OCI-LY1 (cell line): ENCODE data around the gene MED29.

Experiments used
- H2AFZ ChIP-seq: fragments of 200-600 bp; sonication (generic), shearing (Covaris generic); 2 replicates; pipeline ENCODE4 v1.6.0; 2014; ENCODE audit warnings: antibody characterized with exemption, mild to moderate bottlenecking, low read length
- H3F3A ChIP-seq: fragments of 200-600 bp; sonication (generic), shearing (Covaris generic); 2 replicates; pipeline ENCODE4 v1.6.0; 2014; ENCODE audit warnings: mild to moderate bottlenecking, antibody characterized with exemption, low read length, moderate library complexity; ENCODE audit not compliant: insufficient read depth
- H3K27ac ChIP-seq: fragments of 200-600 bp; sonication (generic); 2 replicates; pipeline ENCODE4 v1.5.1; 2014; ENCODE audit warnings: low read length, mixed run types, mild to moderate bottlenecking, low read depth; ENCODE audit not compliant: poor library complexity, severe bottlenecking
- H3K27me3 ChIP-seq: fragments of 200-600 bp; sonication (generic); 2 replicates; pipeline ENCODE4 v1.6.0; 2014; ENCODE audit warnings: antibody characterized with exemption, mild to moderate bottlenecking, low read length, moderate library complexity; ENCODE audit not compliant: insufficient read depth
- H3K36me3 ChIP-seq: fragments of 200-600 bp; sonication (generic); 2 replicates; pipeline ENCODE4 v1.6.1; 2014; ENCODE audit warnings: mild to moderate bottlenecking, antibody characterized with exemption, low read length, moderate library complexity, mixed read lengths; ENCODE audit not compliant: insufficient read depth
- H3K4me1 ChIP-seq: fragments of 200-600 bp; sonication (generic); 2 replicates; pipeline ENCODE4 v1.5.1; 2014; ENCODE audit warnings: mild to moderate bottlenecking, low read length, moderate library complexity; ENCODE audit not compliant: insufficient read depth, severe bottlenecking
- H3K4me2 ChIP-seq: fragments of 200-600 bp; sonication (generic), shearing (Covaris generic); 2 replicates; pipeline ENCODE4 v1.6.1; 2014; ENCODE audit warnings: low read length
- H3K4me3 ChIP-seq: fragments of 200-600 bp; sonication (generic); 2 replicates; pipeline ENCODE4 v1.5.1; 2014; ENCODE audit warnings: low read length, low read depth, mild to moderate bottlenecking, mixed read lengths; ENCODE audit not compliant: poor library complexity, severe bottlenecking
- H3K79me2 ChIP-seq: fragments of 200-600 bp; shearing (Covaris generic); 2 replicates; pipeline ENCODE4 v1.6.1; 2016; ENCODE audit warnings: mixed run types, low read length, mixed read lengths; ENCODE audit not compliant: insufficient read depth
- H3K9ac ChIP-seq: fragments of 200-600 bp; sonication (generic), shearing (Covaris generic); 2 replicates; pipeline ENCODE4 v1.6.1; 2014; ENCODE audit warnings: mild to moderate bottlenecking, low read length, mixed read lengths
- H3K9me2 ChIP-seq: fragments of 200-600 bp; sonication (generic), shearing (Covaris generic); 2 replicates; pipeline ENCODE4 v1.6.1; 2014; ENCODE audit warnings: low read depth, mild to moderate bottlenecking, low read length, mixed read lengths
- H3K9me3 ChIP-seq: fragments of 200-600 bp; shearing (Covaris generic); 2 replicates; pipeline ENCODE4 v1.6.1; 2014; ENCODE audit warnings: low read length, mixed read lengths
- H4K20me1 ChIP-seq: fragments of 200-600 bp; sonication (generic), shearing (Covaris generic); 2 replicates; pipeline ENCODE4 v1.6.0; 2016; ENCODE audit warnings: mild to moderate bottlenecking, low read length; ENCODE audit not compliant: insufficient read depth
- EZH2 ChIP-seq: fragments of 200-600 bp; sonication (generic), shearing (Covaris generic); IDR thresholded peaks from 2 replicates; pipeline ENCODE4 v1.8.0; 2017; ENCODE audit warnings: borderline replicate concordance, mixed run types, mild to moderate bottlenecking, antibody characterized with exemption, low read length, moderate library complexity, mixed read lengths
- TF ChIP-seq, protein P1 (sequence below): fragments of 200-600 bp; sonication (generic), shearing (Covaris generic); IDR thresholded peaks from 2 replicates; pipeline ENCODE4 v1.5.1; 2017; ENCODE audit warnings: mild to moderate bottlenecking, antibody characterized with exemption, low read length, moderate library complexity, mixed read lengths

The MED29 gene, protein sequence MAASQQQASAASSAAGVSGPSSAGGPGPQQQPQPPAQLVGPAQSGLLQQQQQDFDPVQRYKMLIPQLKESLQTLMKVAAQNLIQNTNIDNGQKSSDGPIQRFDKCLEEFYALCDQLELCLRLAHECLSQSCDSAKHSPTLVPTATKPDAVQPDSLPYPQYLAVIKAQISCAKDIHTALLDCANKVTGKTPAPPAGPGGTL

DNA sequence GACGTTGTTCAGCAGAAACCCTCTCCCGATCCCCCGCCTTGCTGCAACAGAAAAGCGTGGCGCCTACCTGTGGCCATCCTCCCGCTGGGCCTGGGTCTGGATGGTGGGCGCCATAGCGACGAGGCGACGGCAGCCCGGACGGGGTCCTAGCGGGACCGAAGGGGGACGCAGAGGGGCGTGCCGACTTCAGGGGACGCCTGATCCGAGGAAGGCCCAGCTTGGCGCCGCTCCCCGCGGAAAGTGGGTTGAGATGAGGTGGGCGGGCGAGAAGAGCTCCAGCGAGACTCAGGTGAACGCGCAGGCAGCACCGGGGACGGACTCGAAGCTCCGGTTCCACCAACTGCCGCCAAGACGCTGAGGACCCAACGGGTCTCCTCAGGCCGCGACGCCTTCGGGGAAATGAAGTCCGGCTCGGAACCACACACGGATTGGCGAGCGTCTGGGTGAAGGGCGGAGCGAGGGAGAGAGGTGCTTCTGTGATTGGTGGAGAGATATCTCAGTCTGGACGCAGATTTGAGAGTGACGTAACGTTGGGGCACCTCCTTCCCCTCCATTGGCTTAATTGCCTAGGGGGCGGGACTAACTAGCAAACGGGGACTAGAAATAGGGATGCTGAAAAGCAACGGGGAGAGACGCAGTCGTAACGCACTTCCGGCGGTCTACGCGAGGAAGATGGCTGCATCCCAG, at the start of gene MED29, which contains the start of gene PAF1:
Gene MED29, plus strand, starts transcription at position 628 of the 687 bp plus-strand sequence. Its CDS starts 45 bp downstream, at position 673.
Gene PAF1, minus strand, starts transcription at position 356 of the 687 bp plus-strand sequence. Its CDS starts 242 bp downstream, at position 114.
- Histone ChIP-seq H3K79me2 (no peaks in the 10 kb centered on the region), H3K36me3 (peaks cover 53% of the 10 kb centered on the region), H3K27me3 (no peaks in the 10 kb centered on the region), H3K4me2 (peak within 1 kb of the TSS; percentile 73), H3K9me3 (no peaks in the 10 kb centered on the region), H3K9me2 (no peaks in the 10 kb centered on the region), H3K27ac (peak within 1 kb of the TSS; percentile 87), H3K9ac (peak within 1 kb of the TSS; percentile 88), H2AFZ (no peak within 1 kb of the TSS), H3F3A (no peaks in the 10 kb centered on the region), H3K4me3 (peak within 1 kb of the TSS; percentile 82), H4K20me1 (no peaks in the 10 kb centered on the region), H3K4me1 (peaks cover 16% of the 10 kb centered on the region)
- TF ChIP-seq EZH2, result no peak
- TF ChIP-seq, protein P1, sequence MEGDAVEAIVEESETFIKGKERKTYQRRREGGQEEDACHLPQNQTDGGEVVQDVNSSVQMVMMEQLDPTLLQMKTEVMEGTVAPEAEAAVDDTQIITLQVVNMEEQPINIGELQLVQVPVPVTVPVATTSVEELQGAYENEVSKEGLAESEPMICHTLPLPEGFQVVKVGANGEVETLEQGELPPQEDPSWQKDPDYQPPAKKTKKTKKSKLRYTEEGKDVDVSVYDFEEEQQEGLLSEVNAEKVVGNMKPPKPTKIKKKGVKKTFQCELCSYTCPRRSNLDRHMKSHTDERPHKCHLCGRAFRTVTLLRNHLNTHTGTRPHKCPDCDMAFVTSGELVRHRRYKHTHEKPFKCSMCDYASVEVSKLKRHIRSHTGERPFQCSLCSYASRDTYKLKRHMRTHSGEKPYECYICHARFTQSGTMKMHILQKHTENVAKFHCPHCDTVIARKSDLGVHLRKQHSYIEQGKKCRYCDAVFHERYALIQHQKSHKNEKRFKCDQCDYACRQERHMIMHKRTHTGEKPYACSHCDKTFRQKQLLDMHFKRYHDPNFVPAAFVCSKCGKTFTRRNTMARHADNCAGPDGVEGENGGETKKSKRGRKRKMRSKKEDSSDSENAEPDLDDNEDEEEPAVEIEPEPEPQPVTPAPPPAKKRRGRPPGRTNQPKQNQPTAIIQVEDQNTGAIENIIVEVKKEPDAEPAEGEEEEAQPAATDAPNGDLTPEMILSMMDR, result peak; percentile 7; the same call in 1 of the 2 replicates

- no peaks in the 10 kb centered on the region for H3K9me3 ChIP-seq
- 0 out of 2 replicates have a peak, but pooled peaks cover 4% of the 10 kb centered on the region for H3F3A ChIP-seq
- peaks cover 6% of the 10 kb centered on the region; the same call in 1 of the 2 replicates for H3K79me2 ChIP-seq
- no peaks in the 10 kb centered on the region; the same call in 1 of the 2 replicates for H3K36me3 ChIP-seq
- TF ChIP-seq EZH2, result no peak
- TF ChIP-seq, protein P1, result peak; percentile 46
- no peaks in the 10 kb centered on the region for H4K20me1 ChIP-seq
- H3K4me2 ChIP-seq, result peak within 1 kb of the TSS; percentile 95
- peak within 1 kb of the TSS; percentile 96 for H3K9ac ChIP-seq
- no peaks in the 10 kb centered on the region for H3K27me3 ChIP-seq
- H3K9me2 ChIP-seq, result no peaks in the 10 kb centered on the region
- peak within 1 kb of the TSS; percentile 24 for H3K27ac ChIP-seq
- peak within 1 kb of the TSS; percentile 96 for H3K4me3 ChIP-seq
- H3K4me1 ChIP-seq, result peaks cover 34% of the 10 kb centered on the region
- H2AFZ ChIP-seq, result no peak within 1 kb of the TSS; the same call in 1 of the 2 replicates
Observed at GRCh38 chr19:39341719-39342604, 49.2 kb upstream of the MED29 start, which contains the start of gene SAMD4B. SAMD4B (plus strand) TSS chr19:39342421; CDS start chr19:39356894, 14,473 bp downstream.

- peak overlapping the region; percentile 96 for H3K4me3 ChIP-seq
- no peaks in the 10 kb centered on the region for H4K20me1 ChIP-seq
- peak overlapping the region; percentile 96 for H3K9ac ChIP-seq
- H3K27me3 ChIP-seq, result no peaks in the 10 kb centered on the region
- peak overlapping the region; percentile 95 for H3K4me2 ChIP-seq
- H3K79me2 ChIP-seq, result peaks cover 6% of the 10 kb centered on the region; the same call in 1 of the 2 replicates
- TF ChIP-seq EZH2, result no peak
- TF ChIP-seq, protein P1, result no peak
- no peaks in the 10 kb centered on the region for H3K9me2 ChIP-seq
- no peak overlapping the region for H2AFZ ChIP-seq
- peaks cover 6% of the 10 kb centered on the region; the same call in 1 of the 2 replicates for H3K36me3 ChIP-seq
- H3K9me3 ChIP-seq, result no peaks in the 10 kb centered on the region
- no peak overlapping the region for H3K27ac ChIP-seq
- no peaks in the 10 kb centered on the region for H3F3A ChIP-seq
- H3K4me1 ChIP-seq, result peaks cover 29% of the 10 kb centered on the region
Observed at GRCh38 chr19:39342647-39343305, 48.4 kb upstream of the MED29 start.
